Activated CD4-positive, CD25-positive, alpha-beta regulatory T cell treated with anti-CD3 and anti-CD28 coated beads, Interleukin-2, amount 50 U/mL, for 16 hours (primary cell): Measurements from ENCODE around the gene C10orf88.
"Not testable (repeated sequence)": the region's sequence is repeated elsewhere in the genome, so short reads cannot be mapped to it uniquely, and the experiment has no call there.

ENCODE experiments used
- DNase-seq: peaks from one replicate; pipeline ENCODE4 v3.0.0-alpha.2; 2020; ENCODE audit warnings: low read depth, low spot score

Gene C10orf88

DNA sequence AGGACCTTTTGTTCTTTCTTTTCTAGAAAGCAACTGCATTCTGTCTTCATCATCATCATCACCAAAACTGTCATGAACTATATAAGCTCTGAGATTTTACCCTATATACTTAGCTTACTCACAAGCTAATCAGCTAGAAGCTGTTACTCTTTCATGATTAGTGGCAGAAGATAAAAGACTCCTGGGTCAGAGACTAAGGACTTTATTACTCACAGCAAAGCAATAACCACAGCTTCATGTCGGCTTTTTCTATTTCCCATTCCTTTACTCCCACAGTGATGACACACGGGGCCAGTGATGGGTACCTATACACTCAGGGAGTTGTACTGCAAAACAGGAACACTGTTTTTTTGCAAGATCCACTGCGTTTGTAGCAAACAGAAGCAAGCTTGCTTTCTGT lies 8.4 kb upstream of the C10orf88 start:
- DNase-seq: no peak

GRCh38 chr10:122957474-122957873 lies 3.4 kb upstream of the C10orf88 start:
- no peak for DNase-seq

DNA sequence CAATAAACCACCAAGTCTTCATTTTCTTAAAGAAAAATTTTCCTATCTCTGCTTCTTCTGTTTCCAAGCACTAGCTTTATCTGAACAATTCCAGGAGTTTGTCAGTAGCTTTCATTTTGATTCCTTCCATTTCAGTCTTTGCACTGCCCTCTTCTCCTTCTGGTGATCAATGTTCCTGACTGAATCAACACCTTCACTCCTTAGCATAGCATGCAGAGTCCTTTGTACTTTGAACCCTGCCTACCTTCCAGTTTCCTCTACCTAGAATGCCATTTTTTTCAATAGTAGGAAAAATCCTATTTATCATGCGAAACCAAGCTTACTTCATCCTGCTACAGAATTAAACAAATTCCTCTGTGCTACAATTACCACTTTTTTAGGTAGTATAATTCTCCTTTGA lies 1.9 kb upstream of the C10orf88 start:
- DNase-seq: no peak

DNA sequence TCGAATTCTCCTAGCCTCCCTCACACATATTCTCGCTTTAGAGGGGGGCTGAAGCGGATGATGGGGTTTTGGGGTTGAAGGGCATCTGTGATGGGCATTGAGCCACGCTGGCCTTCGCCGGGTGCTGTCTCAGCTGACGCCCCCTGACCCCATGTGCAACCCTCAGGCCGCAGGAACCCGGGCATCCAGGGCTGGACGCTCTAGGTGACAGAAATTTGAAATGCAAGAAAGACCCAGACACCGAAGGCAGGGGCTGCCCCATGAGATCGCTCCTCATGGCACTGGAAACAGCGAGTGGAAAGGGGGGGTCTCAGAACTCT lies 664 bp upstream of the C10orf88 start:
- no peak for DNase-seq

GRCh38 chr10:122949296-122949695 lies 4.7 kb downstream of the C10orf88 start:
- DNase-seq: no peak

DNA sequence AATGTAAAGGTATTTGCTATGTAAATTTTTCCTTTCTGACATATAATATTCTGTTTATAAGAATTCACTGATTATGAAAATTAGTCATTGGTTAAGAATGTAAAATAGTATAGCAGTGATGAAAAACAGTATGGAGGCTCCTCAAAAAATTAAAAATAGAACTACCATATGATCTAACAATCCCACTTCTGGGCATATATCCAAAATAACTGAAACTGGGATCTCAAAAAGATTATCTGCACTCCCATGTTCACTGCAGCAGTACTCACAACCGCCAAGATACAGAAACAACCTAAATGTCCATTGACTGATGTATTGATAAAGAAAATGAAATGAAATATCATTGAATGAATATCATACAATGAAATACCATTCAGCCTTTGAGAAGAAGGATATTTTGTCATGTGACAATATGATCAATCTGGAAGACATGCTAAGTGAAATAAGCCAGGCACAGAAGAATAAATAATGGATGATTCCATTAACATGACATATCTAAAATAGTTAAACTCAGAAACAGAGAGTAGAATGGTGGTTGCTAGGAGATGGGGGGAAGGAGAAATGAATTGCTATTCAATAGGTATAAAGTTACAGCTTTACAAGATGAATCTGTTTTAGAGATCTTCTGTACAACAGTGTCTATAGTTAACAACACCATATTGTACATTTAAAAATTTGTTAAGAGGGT lies 14.0 kb downstream of the C10orf88 start:
- DNase-seq: no peak

- no peak for DNase-seq
Measured at GRCh38 chr10:122939133-122939855, 14.7 kb downstream of the C10orf88 start.

- no peak for DNase-seq
Measured at GRCh38 chr10:122931088-122931906, 22.7 kb downstream of the C10orf88 start.

DNA sequence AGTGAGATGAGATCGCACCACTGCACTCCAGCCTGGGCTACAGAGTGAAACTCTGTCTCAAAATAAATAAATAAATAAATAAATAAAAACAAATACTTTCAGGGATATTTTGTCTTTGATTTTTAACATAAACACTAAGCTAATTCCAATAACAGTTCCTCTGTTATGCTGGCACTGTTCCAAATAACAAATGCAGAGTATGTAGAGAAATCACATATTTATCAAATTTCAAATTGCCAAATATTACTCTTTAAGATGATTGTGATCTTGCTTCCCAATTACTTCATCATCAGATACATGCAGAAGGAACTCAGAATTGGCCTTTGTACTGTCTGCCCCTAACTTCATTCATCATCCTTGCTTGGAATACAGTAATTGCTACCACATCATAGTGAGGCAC lies 23.9 kb downstream of the C10orf88 start:
- DNase-seq: no peak

DNA sequence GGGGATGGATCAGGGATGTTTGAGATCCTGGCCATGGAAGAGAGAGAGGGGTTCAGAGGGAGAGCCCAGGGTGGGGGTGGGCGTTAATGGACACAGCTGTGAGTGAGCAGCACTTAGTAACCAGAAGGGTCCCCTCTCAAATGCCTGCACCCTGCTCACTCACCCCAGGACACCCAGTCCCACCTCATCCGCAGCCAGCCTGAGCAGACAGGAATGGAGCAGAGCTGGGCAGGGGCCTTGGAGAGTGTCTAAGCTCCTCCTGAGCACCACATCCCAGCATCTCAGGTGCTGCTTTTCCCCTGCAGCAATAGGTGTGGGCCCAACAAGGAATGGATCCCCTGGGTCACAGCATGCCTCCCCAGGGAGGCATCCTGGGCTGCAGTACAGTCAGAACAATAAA lies 38.3 kb downstream of the C10orf88 start:
- no peak for DNase-seq

- DNase-seq: no peak
Measured at GRCh38 chr10:122911889-122912484, 42.0 kb downstream of the C10orf88 start.

DNA sequence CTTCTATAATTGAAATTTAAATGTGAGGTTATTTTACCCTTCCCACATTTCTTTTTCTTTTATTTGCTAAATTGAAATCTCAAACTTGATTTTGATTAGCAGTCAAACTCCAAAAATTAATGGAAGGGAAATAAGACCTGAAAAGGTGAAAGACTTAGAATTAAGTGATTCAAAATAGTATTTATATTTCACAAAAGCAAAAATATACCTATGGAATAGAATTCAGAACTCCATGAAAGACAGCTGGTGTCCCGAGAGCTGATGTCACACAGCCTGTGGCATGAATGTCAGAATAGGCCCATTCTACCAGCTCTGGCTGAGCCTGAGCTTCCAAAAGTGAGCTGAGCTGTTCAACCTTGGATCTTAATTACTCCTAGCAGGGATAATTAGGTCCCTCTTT lies 43.7 kb downstream of the C10orf88 start, which contains the start of gene FAM24A:
TSS of gene FAM24A (plus strand) at position 301 of the 400 bp plus-strand sequence. CDS start 1,025 bp downstream, outside the sequence.
- no peak for DNase-seq

GRCh38 chr10:122903861-122904260 lies 50.2 kb downstream of the C10orf88 start:
- not testable (repeated sequence) for DNase-seq

DNA sequence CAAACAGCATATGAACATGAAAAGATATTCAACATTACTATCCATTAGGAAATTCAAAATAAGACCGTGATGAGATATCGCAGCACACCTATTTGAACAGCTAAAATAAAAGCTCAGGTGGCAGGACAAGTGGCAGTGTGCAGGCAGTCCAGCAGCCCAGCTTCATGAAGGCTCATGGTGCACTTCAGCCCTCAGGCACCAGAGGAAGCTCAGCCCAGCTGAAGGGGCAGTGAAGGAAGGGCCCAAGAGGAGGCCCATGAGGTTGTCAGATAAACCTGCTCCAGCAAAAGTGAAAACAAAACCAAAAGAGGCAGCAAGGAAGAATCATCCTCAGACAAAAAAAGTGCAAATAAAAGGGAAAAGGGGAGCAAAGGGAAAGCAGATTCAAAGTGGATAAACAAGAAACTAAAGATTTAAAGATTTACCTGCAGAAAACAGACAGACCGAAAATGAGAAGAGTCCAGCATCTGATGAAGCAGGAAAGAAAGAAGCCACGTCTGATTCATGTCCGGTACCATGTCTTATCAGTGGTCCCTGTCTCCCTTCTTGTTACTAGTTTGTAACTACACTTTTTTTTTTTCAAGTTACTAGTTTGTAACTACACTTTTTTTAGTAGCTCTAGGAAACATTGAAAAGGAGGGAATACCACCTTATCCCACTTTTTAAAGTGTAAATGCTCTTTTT lies 59.6 kb downstream of the C10orf88 start:
- no peak for DNase-seq

GRCh38 chr10:122884166-122884565 lies 69.9 kb downstream of the C10orf88 start:
- DNase-seq: no peak

- DNase-seq: no peak
Measured at GRCh38 chr10:122882766-122883165, 71.3 kb downstream of the C10orf88 start.
